ENCODE data around the gene NAA25.

DNA sequence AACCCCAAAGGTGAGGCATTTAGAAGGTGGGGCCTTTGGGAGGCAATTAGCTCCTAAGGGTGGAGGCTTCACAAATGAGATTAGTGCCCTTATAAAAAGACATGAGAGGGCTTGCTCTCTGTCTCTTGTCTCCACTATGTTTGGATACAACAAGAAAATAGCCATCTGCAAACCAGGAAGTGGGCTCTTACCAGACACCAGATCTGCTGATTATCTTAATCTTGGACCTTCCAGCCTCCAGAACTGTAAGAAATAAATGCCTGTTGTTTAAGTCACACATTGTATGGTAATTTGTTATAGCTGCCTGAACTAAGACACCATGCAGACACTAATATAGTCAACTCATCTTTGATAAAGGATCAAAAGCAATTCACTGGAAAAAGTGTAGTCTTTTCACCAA lies 130.0 kb downstream of the NAA25 start:
- TF ChIP-seq CTCF (IDR thresholded peaks at IDR 0.05; ENCODE audit: borderline replicate concordance, extremely low read depth, low read length, poor library complexity, severe bottlenecking) (no peak), EZH2 (IDR thresholded peaks at IDR 0.05; ENCODE audit: borderline replicate concordance, low read depth, low read length, severe bottlenecking) (no peak)

Data from DND-41 (cell line).